GM21447 (cell line): ENCODE data around the gene POLR3H.

ENCODE experiments used
- ATAC-seq: cut with Tn5 transposase; IDR thresholded peaks from one replicate; pipeline ENCODE4 v1.9.1; 2021; ENCODE audit not compliant: unreplicated experiment

Gene POLR3H

GRCh38 chr22:41522813-41523212 is 21.5 kb downstream of the POLR3H start:
- ATAC-seq: no peak

GRCh38 chr22:41521126-41521525 is 23.1 kb downstream of the POLR3H start:
- ATAC-seq: no peak

- no peak for ATAC-seq
Measured at GRCh38 chr22:41518048-41518347, 26.3 kb downstream of the POLR3H start.

- no peak for ATAC-seq
Measured at GRCh38 chr22:41517172-41518047, 26.9 kb downstream of the POLR3H start.

GRCh38 chr22:41516462-41516861 is 27.8 kb downstream of the POLR3H start:
- no peak for ATAC-seq

- no peak for ATAC-seq
Measured at GRCh38 chr22:41513391-41513790, 30.9 kb downstream of the POLR3H start.

GRCh38 chr22:41512421-41513194 is 31.7 kb downstream of the POLR3H start:
- ATAC-seq: no peak

- no peak for ATAC-seq
Measured at GRCh38 chr22:41511521-41511968, 32.7 kb downstream of the POLR3H start.

GRCh38 chr22:41508770-41509170 is 35.5 kb downstream of the POLR3H start:
- no peak for ATAC-seq

- no peak for ATAC-seq
Measured at GRCh38 chr22:41507330-41508063, 36.8 kb downstream of the POLR3H start.

GRCh38 chr22:41505511-41506220 is 38.6 kb downstream of the POLR3H start:
- no peak for ATAC-seq

GRCh38 chr22:41504816-41505215 is 39.5 kb downstream of the POLR3H start:
- ATAC-seq: no peak

- ATAC-seq: no peak
Measured at GRCh38 chr22:41504397-41504796, 39.9 kb downstream of the POLR3H start.

- no peak for ATAC-seq
Measured at GRCh38 chr22:41501209-41501608, 43.1 kb downstream of the POLR3H start.

- no peak for ATAC-seq
Measured at GRCh38 chr22:41500303-41500702, 44.0 kb downstream of the POLR3H start.

- no peak for ATAC-seq
Measured at GRCh38 chr22:41499624-41500280, 44.5 kb downstream of the POLR3H start.

GRCh38 chr22:41498303-41498835 is 45.9 kb downstream of the POLR3H start:
- no peak for ATAC-seq

- no peak for ATAC-seq
Measured at GRCh38 chr22:41491374-41492100, 52.7 kb downstream of the POLR3H start.

- ATAC-seq: no peak
Measured at GRCh38 chr22:41488596-41489385, 55.5 kb downstream of the POLR3H start.
